NT2/D1 (cell line): ENCODE measurements around the gene SLC22A17.

Experiments used
- DNase-seq: peaks from one replicate; pipeline ENCODE4 v3.0.0-alpha.2; 2011; ENCODE audit warnings: low read depth, low spot score
- H3K27me3 ChIP-seq: 2 replicates; pipeline ENCODE4 v1.6.0; 2011; ENCODE audit warnings: mild to moderate bottlenecking; ENCODE audit not compliant: insufficient read length, insufficient read depth
- H3K36me3 ChIP-seq: 2 replicates; pipeline ENCODE4 v1.6.1; 2011; ENCODE audit warnings: mild to moderate bottlenecking, low read length, mixed read lengths; ENCODE audit not compliant: insufficient read depth, insufficient read length
- H3K4me1 ChIP-seq: 2 replicates; pipeline ENCODE4 v1.5.1; 2011; ENCODE audit not compliant: insufficient read depth, insufficient read length
- H3K4me3 ChIP-seq: 2 replicates; pipeline ENCODE4 v1.5.1; 2011; ENCODE audit warnings: low read depth; ENCODE audit not compliant: insufficient read length
- H3K9ac ChIP-seq: 2 replicates; pipeline ENCODE4 v1.6.0; 2011; ENCODE audit warnings: low read depth; ENCODE audit not compliant: insufficient read length
- H3K9me3 ChIP-seq: 2 replicates; pipeline ENCODE4 v1.5.1; 2011; ENCODE audit warnings: mild to moderate bottlenecking, low read length; ENCODE audit not compliant: insufficient read depth
- SUZ12 ChIP-seq: IDR thresholded peaks from 2 replicates; pipeline ENCODE4 v1.6.1; 2011; ENCODE audit not compliant: insufficient read length, insufficient read depth; ENCODE audit errors: extremely low read depth
- YY1 ChIP-seq: IDR thresholded peaks from 2 replicates; pipeline ENCODE4 v1.6.1; 2011; ENCODE audit not compliant: insufficient read length, insufficient read depth
- ZNF274 ChIP-seq: IDR thresholded peaks from 2 replicates; pipeline ENCODE4 v1.6.1; 2011; ENCODE audit warnings: mild to moderate bottlenecking, low read depth, low read length

The SLC22A17 gene

GRCh38 chr14:23375527-23376251 lies 23.0 kb upstream of the SLC22A17 start:
- H3K9me3 ChIP-seq, result no peaks in the 10 kb centered on the region
- H3K36me3 ChIP-seq, result no peaks in the 10 kb centered on the region

DNA sequence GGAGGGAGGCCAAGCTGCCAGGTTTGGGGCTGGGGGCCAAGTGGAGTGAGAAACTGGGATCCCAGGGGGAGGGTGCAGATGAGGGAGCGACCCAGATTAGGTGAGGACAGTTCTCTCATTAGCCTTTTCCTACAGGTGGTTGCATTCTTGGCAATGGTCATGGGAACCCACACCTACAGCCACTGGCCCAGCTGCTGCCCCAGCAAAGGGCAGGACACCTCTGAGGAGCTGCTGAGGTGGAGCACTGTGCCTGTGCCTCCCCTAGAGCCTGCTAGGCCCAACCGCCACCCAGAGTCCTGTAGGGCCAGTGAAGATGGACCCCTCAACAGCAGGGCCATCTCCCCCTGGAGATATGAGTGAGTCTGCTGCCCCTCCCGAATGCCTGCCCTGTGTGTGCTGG lies 20.4 kb upstream of the SLC22A17 start:
- Histone ChIP-seq H3K4me3 (no peak overlapping the region), H3K36me3 (no peaks in the 10 kb centered on the region), H3K9ac (no peak overlapping the region), H3K9me3 (no peaks in the 10 kb centered on the region), H3K4me1 (peaks cover 4% of the 10 kb centered on the region), H3K27me3 (peaks cover 33% of the 10 kb centered on the region)
- DNase-seq, result no peak
- TF ChIP-seq YY1 (no peak), ZNF274 (no peak), SUZ12 (no peak)

More at GRCh38 chr14:23375527-23376251, 23.0 kb upstream of the SLC22A17 start:
- Histone ChIP-seq H3K9ac (no peak overlapping the region), H3K4me1 (peaks cover 9% of the 10 kb centered on the region), H3K27me3 (peaks cover 25% of the 10 kb centered on the region), H3K4me3 (no peak overlapping the region)
- no peak for TF ChIP-seq SUZ12
- no peak for TF ChIP-seq ZNF274
- TF ChIP-seq YY1, result no peak
- DNase-seq, result no peak

DNA sequence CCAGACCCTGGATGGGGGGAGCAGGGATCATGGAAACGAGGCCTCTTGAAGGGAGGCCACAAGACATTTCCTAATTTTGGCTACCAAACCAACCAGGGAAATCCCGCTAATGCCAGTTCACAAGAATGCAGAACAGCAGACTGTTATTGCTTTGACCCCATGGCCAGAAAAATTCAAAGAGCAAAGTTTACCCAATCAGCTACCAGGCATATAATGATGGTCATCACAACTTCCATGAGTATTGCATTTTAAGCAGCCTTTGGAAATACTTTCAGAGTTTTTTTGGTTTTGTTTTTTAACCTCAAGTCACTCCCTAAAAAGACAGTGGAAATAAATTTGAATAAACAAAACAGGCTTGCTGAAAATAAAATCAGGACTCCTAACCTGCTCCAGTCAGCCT lies 19.8 kb upstream of the SLC22A17 start, which contains the start of gene IL25:
Gene IL25, plus strand, starts transcription at position 301 of the 400 bp plus-strand sequence.
- no peaks in the 10 kb centered on the region for H3K36me3 ChIP-seq

DNA sequence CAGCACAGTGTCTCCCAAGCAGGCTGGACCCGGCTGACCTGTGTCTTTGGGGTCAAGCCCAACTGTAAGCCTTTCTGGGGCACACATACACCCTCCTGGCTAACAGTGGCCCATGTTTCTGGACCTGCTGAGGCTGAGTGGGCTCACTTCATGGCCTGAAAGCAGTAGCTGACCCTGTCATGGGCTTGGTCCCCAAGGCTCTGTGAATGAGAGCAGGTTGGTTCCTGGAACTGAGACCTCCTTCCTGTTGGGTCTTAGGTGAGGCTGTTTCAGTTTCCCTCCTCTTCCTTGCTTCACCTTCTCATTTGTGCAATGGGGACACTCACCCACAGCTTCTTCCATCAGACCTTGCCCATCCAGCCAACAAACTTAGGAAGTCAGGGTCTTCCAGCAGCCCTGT lies 19.2 kb upstream of the SLC22A17 start:
- TF ChIP-seq YY1, result no peak
- no peak for TF ChIP-seq ZNF274
- TF ChIP-seq SUZ12, result no peak
- Histone ChIP-seq H3K27me3 (peaks cover 31% of the 10 kb centered on the region), H3K4me1 (peaks cover 2% of the 10 kb centered on the region), H3K36me3 (no peaks in the 10 kb centered on the region), H3K9me3 (no peaks in the 10 kb centered on the region), H3K9ac (no peak overlapping the region), H3K4me3 (no peak overlapping the region)
- DNase-seq, result no peak

More for the DNA sequence above, 19.8 kb upstream of the SLC22A17 start, which contains the start of gene IL25:
- peaks cover 34% of the 10 kb centered on the region for H3K27me3 ChIP-seq
- H3K4me1 ChIP-seq, result peaks cover 4% of the 10 kb centered on the region
- TF ChIP-seq ZNF274, result no peak
- TF ChIP-seq SUZ12, result no peak
- no peak for TF ChIP-seq YY1
- no peak within 1 kb of the TSS for H3K4me3 ChIP-seq
- no peak within 1 kb of the TSS for H3K9ac ChIP-seq
- no peaks in the 10 kb centered on the region for H3K9me3 ChIP-seq
- DNase-seq, result no peak

- Histone ChIP-seq H3K9me3 (no peaks in the 10 kb centered on the region), H3K9ac (no peak overlapping the region), H3K4me3 (no peak overlapping the region), H3K27me3 (peaks cover 31% of the 10 kb centered on the region), H3K4me1 (peaks cover 2% of the 10 kb centered on the region), H3K36me3 (no peaks in the 10 kb centered on the region)
- no peak for TF ChIP-seq SUZ12
- no peak for TF ChIP-seq ZNF274
- no peak for TF ChIP-seq YY1
- no peak for DNase-seq
These were observed 17.5 kb upstream of the SLC22A17 start for GRCh38 chr14:23370221-23370620.

DNA sequence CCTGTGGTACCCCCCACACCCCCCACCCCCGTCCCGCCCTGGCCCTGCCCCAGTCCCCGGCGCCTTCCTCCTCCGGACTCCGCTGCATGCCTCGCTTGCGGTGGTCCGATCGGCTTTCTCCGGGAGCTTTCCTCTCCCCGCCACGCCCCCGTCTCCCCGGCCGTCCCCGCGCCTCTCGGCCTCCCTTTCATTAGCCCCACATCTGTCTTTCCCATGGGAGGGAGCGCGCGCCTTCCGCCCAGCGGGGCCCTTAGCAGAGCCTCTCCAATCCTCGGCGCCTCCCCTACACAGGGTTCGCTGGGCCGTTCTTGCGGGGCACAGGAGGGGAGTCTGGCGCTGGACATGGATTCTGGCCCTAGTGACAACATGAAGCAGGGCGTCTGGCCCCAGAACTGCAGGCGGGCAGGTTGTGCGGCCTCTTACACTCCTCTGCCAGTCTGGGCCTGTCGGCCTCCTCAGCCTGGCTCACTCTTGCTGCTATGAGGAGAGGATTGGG lies 13.8 kb upstream of the SLC22A17 start:
- Histone ChIP-seq H3K27me3 (peaks cover 26% of the 10 kb centered on the region), H3K4me3 (peak overlapping the region; percentile 86)
- TF ChIP-seq SUZ12, result no peak
- no peak for TF ChIP-seq YY1
- TF ChIP-seq ZNF274, result no peak

GRCh38 chr14:23365732-23366425 lies 13.2 kb upstream of the SLC22A17 start:
- peak; percentile 89 for DNase-seq
- H3K4me1 ChIP-seq, result peaks cover 13% of the 10 kb centered on the region
- H3K4me3 ChIP-seq, result peak overlapping the region; percentile 86
- no peak for TF ChIP-seq ZNF274
- no peak for TF ChIP-seq SUZ12
- TF ChIP-seq YY1, result no peak
- H3K9ac ChIP-seq, result peak overlapping the region; percentile 99
- peaks cover 30% of the 10 kb centered on the region for H3K36me3 ChIP-seq
- peaks cover 21% of the 10 kb centered on the region for H3K27me3 ChIP-seq
- H3K9me3 ChIP-seq, result no peaks in the 10 kb centered on the region

More for the DNA sequence above, 13.8 kb upstream of the SLC22A17 start:
- peak; percentile 81 for DNase-seq
- Histone ChIP-seq H3K9me3 (no peaks in the 10 kb centered on the region), H3K36me3 (peaks cover 25% of the 10 kb centered on the region), H3K4me1 (peaks cover 13% of the 10 kb centered on the region), H3K9ac (peak overlapping the region; percentile 91)
